MCF 10A (cell line): Measurements from ENCODE around the gene SNX2. TPM values are rescaled to one million over a fixed set of nuclear protein-coding genes. Genes with fewer than 3 reads are reported as not detected.
A peak's percentile ranks its signal among the peaks of the same experiment; 100 is the strongest.

Experiments
- BruUV-seq: library from RNA; stranded (reverse); fragments of 400-500 nt; replicated peaks from 2 replicates; lab custom pipeline; 2021; lab: Mats Ljungman, UMichigan
- CTCF ChIA-PET: fragments of 300-600 bp; sonication (Branson Sonifier 250); formaldehyde crosslinking; extraction: SDS; loops from one replicate; lab custom pipeline; 2021; ENCODE audit warnings: antibody characterized with exemption, inconsistent platforms; lab: Yijun Ruan, JAX
- POLR2A ChIA-PET: fragments of 300-600, 350-650 bp; sonication (Branson Sonifier 250); formaldehyde crosslinking; extraction: SDS; loops from one replicate; lab custom pipeline; 2020; ENCODE audit warnings: antibody characterized with exemption, inconsistent platforms; lab: Yijun Ruan, JAX
- DNase-seq: peaks from one replicate; pipeline ENCODE4 v3.0.0-alpha.2; 2018; ENCODE audit not compliant: unreplicated experiment
- H3K27ac Mint-ChIP-seq: one replicate; pipeline ENCODE4 v1.8.0; 2022; ENCODE audit warnings: mild to moderate bottlenecking, low read depth, mixed read lengths; ENCODE audit not compliant: unreplicated experiment
- H3K27me3 Mint-ChIP-seq: one replicate; pipeline ENCODE4 v1.8.0; 2022; ENCODE audit warnings: mixed read lengths; ENCODE audit not compliant: insufficient read depth, unreplicated experiment
- H3K36me3 Mint-ChIP-seq: one replicate; pipeline ENCODE4 v1.8.0; 2022; ENCODE audit warnings: mild to moderate bottlenecking, moderate library complexity, mixed read lengths; ENCODE audit not compliant: insufficient read depth, unreplicated experiment
- H3K4me1 Mint-ChIP-seq: one replicate; pipeline ENCODE4 v1.8.0; 2022; ENCODE audit warnings: mixed read lengths; ENCODE audit not compliant: insufficient read depth, unreplicated experiment
- H3K4me3 Mint-ChIP-seq: one replicate; pipeline ENCODE4 v1.8.0; 2022; ENCODE audit warnings: mild to moderate bottlenecking, moderate library complexity, mixed read lengths; ENCODE audit not compliant: unreplicated experiment
- H3K9me3 Mint-ChIP-seq: one replicate; pipeline ENCODE4 v1.8.0; 2022; ENCODE audit warnings: mixed read lengths; ENCODE audit not compliant: unreplicated experiment
- intact Hi-C: fragments of 100-400 bp; cut with micrococcal nuclease; formaldehyde crosslinking; loops from 2 replicates; pipeline ENCODE4 v1.14.1; 2022
- total RNA-seq: library from RNA; stranded (reverse); gene quantifications from 2 replicates; pipeline ENCODE4 v1.2.3, GENCODE V29; 2022
- TF ChIP-seq, protein P1 (sequence below): fragments of 200-600 bp; IDR thresholded peaks from one replicate; pipeline ENCODE4 v1.8.0; 2022; ENCODE audit warnings: antibody characterized with exemption, mild to moderate bottlenecking; ENCODE audit not compliant: unreplicated experiment

Gene SNX2
- total RNA-seq, 1 experiment from 2014 or later, result 120 TPM

GRCh38 chr5:122774519-122774860, 390 bp upstream of the SNX2 start:
- peak overlapping the region; percentile 94 for H3K4me3 Mint-ChIP-seq
- no peaks in the 10 kb centered on the region for H3K27me3 Mint-ChIP-seq
- no TSS peak for BruUV-seq
- H3K4me1 Mint-ChIP-seq, result peaks cover 30% of the 10 kb centered on the region
- TF ChIP-seq, protein P1, sequence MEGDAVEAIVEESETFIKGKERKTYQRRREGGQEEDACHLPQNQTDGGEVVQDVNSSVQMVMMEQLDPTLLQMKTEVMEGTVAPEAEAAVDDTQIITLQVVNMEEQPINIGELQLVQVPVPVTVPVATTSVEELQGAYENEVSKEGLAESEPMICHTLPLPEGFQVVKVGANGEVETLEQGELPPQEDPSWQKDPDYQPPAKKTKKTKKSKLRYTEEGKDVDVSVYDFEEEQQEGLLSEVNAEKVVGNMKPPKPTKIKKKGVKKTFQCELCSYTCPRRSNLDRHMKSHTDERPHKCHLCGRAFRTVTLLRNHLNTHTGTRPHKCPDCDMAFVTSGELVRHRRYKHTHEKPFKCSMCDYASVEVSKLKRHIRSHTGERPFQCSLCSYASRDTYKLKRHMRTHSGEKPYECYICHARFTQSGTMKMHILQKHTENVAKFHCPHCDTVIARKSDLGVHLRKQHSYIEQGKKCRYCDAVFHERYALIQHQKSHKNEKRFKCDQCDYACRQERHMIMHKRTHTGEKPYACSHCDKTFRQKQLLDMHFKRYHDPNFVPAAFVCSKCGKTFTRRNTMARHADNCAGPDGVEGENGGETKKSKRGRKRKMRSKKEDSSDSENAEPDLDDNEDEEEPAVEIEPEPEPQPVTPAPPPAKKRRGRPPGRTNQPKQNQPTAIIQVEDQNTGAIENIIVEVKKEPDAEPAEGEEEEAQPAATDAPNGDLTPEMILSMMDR, result no peak
- peak overlapping the region; percentile 95 for H3K27ac Mint-ChIP-seq
- no peak for DNase-seq
- intact Hi-C loops, result loop anchor here (2.0 kb wide), 1 partner anchor 70 kb away; the partner anchor contains the start of gene SNX24
- H3K36me3 Mint-ChIP-seq, result no peaks in the 10 kb centered on the region
- CTCF ChIA-PET, result interaction anchor here (1.4 to 3.0 kb wide), 3 partner anchors 9 to 72 kb away, joined by 3 to 21 read pairs (median 8); no protein-coding TSS in a partner anchor
- H3K9me3 Mint-ChIP-seq, result no peaks in the 10 kb centered on the region
- POLR2A ChIA-PET, result interaction anchor here (0.5 to 3.6 kb wide), 16 partner anchors 9 to 649 kb away, joined by 3 to 41 read pairs (median 6); partner anchors contain the start of genes CEP120 and SNX24

GRCh38 chr5:122775550-122776542, 966 bp downstream of the SNX2 start:
- DNase-seq, result peak; percentile 16
- CTCF ChIA-PET, result interaction anchor here (0.5 to 3.0 kb wide), 16 partner anchors 13 to 595 kb away, joined by 3 to 21 read pairs (median 3); partner anchors contain the start of gene SNX24

DNA sequence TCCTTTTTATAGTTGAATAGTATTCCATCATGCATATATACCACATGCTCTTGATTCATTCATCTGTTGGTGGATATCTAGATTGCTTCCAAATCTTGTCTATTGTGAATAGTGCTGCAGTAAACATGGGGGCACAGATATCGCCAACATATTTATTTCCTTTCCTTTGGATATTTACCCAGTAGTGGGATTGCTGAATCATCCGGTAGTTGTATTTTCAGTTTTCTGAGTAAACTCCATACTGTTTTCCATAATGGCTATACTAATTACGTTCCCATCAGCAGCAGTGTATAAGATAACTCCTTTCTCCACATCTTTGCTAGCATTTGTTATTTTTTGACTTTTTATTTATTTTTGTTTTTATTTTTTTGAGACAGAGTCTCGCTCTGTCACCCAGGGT, 3.3 kb downstream of the SNX2 start:
- Mint-ChIP-seq H3K4me1 (peaks cover 30% of the 10 kb centered on the region), H3K27ac (no peak overlapping the region), H3K9me3 (no peaks in the 10 kb centered on the region), H3K36me3 (peaks cover 11% of the 10 kb centered on the region), H3K4me3 (peak overlapping the region; percentile 31), H3K27me3 (no peaks in the 10 kb centered on the region)
- no TSS peak for BruUV-seq
- CTCF ChIA-PET, result interaction anchor here (0.6 to 1.6 kb wide), 6 partner anchors 10 to 559 kb away, joined by 3 to 8 read pairs (median 4); no protein-coding TSS in a partner anchor
- POLR2A ChIA-PET, result interaction anchor here (0.7 to 1.3 kb wide), 5 partner anchors 8 to 67 kb away, joined by 3 to 4 read pairs (median 3); partner anchors contain the start of gene SNX24
- TF ChIP-seq, protein P1, result no peak
- intact Hi-C loops, result loop anchor here (5.0 kb wide), 1 partner anchor 61 kb away; no protein-coding TSS in a partner anchor
- DNase-seq, result no peak

More at GRCh38 chr5:122775550-122776542, 966 bp downstream of the SNX2 start:
- no peaks in the 10 kb centered on the region for H3K27me3 Mint-ChIP-seq
- POLR2A ChIA-PET, result interaction anchor here (0.6 to 3.6 kb wide), 28 partner anchors 10 to 813 kb away, joined by 3 to 41 read pairs (median 4); partner anchors contain the start of genes CEP120 and SNX24
- TF ChIP-seq, protein P1, result no peak
- H3K4me1 Mint-ChIP-seq, result peaks cover 30% of the 10 kb centered on the region
- TSS peak; percentile 36 for BruUV-seq
- peaks cover 4% of the 10 kb centered on the region for H3K36me3 Mint-ChIP-seq
- intact Hi-C loops, result loop anchor here (1.0 to 5.0 kb wide), 3 partner anchors 59 to 72 kb away; partner anchors contain the start of gene SNX24
- peak overlapping the region; percentile 94 for H3K4me3 Mint-ChIP-seq
- no peaks in the 10 kb centered on the region for H3K9me3 Mint-ChIP-seq
- peak overlapping the region; percentile 95 for H3K27ac Mint-ChIP-seq
